Measurements from ENCODE around the gene PBX2. TPM values are rescaled to one million over a fixed set of nuclear protein-coding genes. Genes with fewer than 3 reads are reported as not detected.

The PBX2 gene
- total and polyA plus RNA-seq, 10 of the 15 experiments (the other 5 are each of a cell fraction or from before 2014, with no cell fraction given) = 0.84 to 66.5 (median 20.6) TPM

- no peak for TF ChIP-seq SPI1 (IDR thresholded peaks at IDR 0.05; ENCODE audit: borderline replicate concordance, insufficient read depth, low read depth, low read length)
- TF ChIP-seq RBBP5 (conservative IDR thresholded peaks at IDR 0.05) = no peak
- no peak for TF ChIP-seq SUPT20H (IDR thresholded peaks at IDR 0.05; ENCODE audit: borderline replicate concordance, control insufficient read depth, low read depth, low read length)
- TF ChIP-seq NR2C1 (IDR thresholded peaks at IDR 0.05) = no peak
- no peak for TF ChIP-seq NFIC (IDR thresholded peaks at IDR 0.05; ENCODE audit: low read depth, low read length)
Measured at GRCh38 chr6:32183030-32183429, 7.0 kb downstream of the PBX2 start (continued).

DNA sequence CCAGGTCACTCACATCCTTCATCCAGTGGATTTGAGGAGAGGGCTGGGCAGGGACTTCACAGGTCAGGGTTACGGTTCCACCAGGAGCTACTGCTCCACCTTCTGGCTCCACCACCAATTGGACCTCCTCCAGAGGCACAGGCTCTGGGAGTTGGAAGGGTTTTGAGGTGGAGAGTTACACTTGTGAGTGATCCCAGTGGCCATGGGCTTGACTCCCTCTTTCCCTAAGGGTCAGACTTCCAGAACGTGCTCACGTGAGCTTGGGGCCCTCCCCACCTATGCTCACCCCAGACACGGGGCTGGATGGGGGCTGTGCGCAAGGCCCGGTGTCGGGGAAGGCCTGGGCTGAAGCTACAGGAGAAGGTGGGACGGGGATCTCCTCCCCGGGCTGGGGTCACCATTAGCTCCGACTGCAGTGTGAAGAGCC is 7.4 kb downstream of the PBX2 start:
- ATAC-seq = no peak
- H3K9ac ChIP-seq (ENCODE audit: control insufficient read depth, insufficient read depth, low read length) = no peak overlapping the region
- H3K9me3 ChIP-seq (replicated peaks; ENCODE audit: control insufficient read depth, insufficient read depth, low read length) = no peaks in the 10 kb centered on the region
- in situ Hi-C loops (cut with MboI) = no loop called here
- H3K79me2 ChIP-seq (ENCODE audit: control insufficient read depth, insufficient read depth, low read length) = peaks cover 17% of the 10 kb centered on the region
- H3K27ac ChIP-seq (ENCODE audit: control insufficient read depth, insufficient read depth) = no peak overlapping the region
- 93% methylated on average over 10 of the region's 10 CpGs for WGBS (ENCODE audit: insufficient coverage, insufficient replicate concordance, low lambda C conversion rate, missing lambda C conversion rate)
- POLR2A ChIA-PET = no interaction called here
- H3K36me3 ChIP-seq (ENCODE audit: control insufficient read depth in 2 of 2, insufficient read depth in 2 of 2, low read length in 1 of 2) = peaks cover 4 to 7% of the 10 kb centered on the region in 2 experiments; a peak in 3 of 4 replicates
- RAD21 ChIA-PET (ENCODE audit: unreplicated experiment) = interaction anchor here (1.2 kb wide), 1 partner anchor 13 kb away, joined by 3 read pairs; no protein-coding TSS in a partner anchor
- FAIRE-seq = no peak
- no peak for TF ChIP-seq EZH2 (IDR thresholded peaks at IDR 0.05; ENCODE audit: borderline replicate concordance, control insufficient read depth, low read depth, low read length)
- no peak for TF ChIP-seq E4F1 (IDR thresholded peaks at IDR 0.05; ENCODE audit: borderline replicate concordance, partially characterized antibody)
- no peak for TF ChIP-seq RB1 (IDR thresholded peaks at IDR 0.05; ENCODE audit: borderline replicate concordance)
- TF ChIP-seq POLR2A (IDR thresholded peaks at IDR 0.05; ENCODE audit: low read depth, low read length) = peak; percentile 31
- intact Hi-C loops (cut with micrococcal nuclease; ENCODE audit: unreplicated experiment) = no loop called here
- H3K4me1 ChIP-seq (ENCODE audit: control insufficient read depth, insufficient read depth, low read length) = peaks cover 17% of the 10 kb centered on the region
- H3K4me2 ChIP-seq (ENCODE audit: control insufficient read depth, insufficient read depth) = no peak overlapping the region
- no TSS peak for BruUV-seq (replicated peaks)
- no peak overlapping the region for H2AFZ ChIP-seq (ENCODE audit: control insufficient read depth, low read depth, low read length)
- SMC1A ChIA-PET (ENCODE audit: uncharacterized antibody, unreplicated experiment) = interaction anchor here (1.5 kb wide), 1 partner anchor 13 kb away, joined by 3 read pairs; no protein-coding TSS in a partner anchor
- H3K4me3 ChIP-seq = no peak overlapping the region
- H4K20me1 ChIP-seq (ENCODE audit: control insufficient read depth, insufficient read depth) = no peaks in the 10 kb centered on the region
- CTCF ChIA-PET = interaction anchor here (1.0 kb wide), 1 partner anchor 13 kb away, joined by 4 read pairs; no protein-coding TSS in a partner anchor
- DNase-seq (ENCODE audit: low read depth, low spot score) = no peak
- no peaks in the 10 kb centered on the region for H3K27me3 ChIP-seq (replicated peaks in 1 of 2; ENCODE audit: control insufficient read depth in 2 of 2, insufficient read depth in 2 of 2, low read length in 1 of 2)
